ENCODE data around the gene MVD. TPM values are rescaled to one million over a fixed set of nuclear protein-coding genes. Genes with fewer than 3 reads are reported as not detected.

MVD gene
- total and polyA plus RNA-seq, 4 donors = 19.8 to 57.6 (median 26.3) TPM

DNA sequence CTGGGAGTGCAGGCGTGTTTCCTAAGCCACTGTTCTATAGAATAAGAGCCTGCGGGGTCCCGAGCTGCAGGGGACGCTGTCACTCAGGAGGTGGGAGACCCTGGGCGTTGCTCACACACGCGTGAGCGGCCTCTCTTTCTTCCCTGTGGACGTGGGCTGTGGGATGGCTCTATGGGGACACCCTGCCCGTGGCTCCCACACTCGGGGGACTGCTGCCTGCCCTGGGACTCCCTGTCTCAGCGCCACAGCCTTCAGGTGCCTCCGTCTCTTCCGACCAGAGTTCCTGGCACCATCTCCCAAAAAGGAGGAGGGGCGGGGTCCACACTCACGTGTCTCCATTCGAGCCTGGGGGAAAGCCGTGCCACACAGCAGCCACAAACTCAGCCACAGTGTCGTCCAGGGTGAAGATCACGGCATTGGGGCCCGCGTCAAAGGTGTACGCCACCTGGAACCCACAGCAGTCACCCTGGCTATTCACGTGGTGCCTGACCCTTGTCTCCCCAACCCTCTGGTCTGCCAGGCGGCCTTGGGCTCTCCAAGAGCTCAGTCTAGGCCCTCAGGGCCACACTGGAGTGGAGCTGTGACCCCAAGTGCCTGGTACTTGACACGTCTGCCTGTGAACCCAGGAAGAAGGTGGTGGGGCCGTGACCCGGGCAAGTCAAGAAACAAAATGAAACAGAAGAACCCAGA, 8.4 kb downstream of the MVD start:
- H3K4me1 ChIP-seq (ENCODE audit: control insufficient read depth in 1 of 2, insufficient read depth in 2 of 2, low read length in 2 of 2) = no peaks in the 10 kb centered on the region
- H3K27ac ChIP-seq (ENCODE audit: low read depth in 1 of 2, low read length in 2 of 2) = no peak overlapping the region
- no peak overlapping the region for H3K4me3 ChIP-seq (ENCODE audit: low read length in 2 of 2)
- intact Hi-C loops (cut with DNase I) = no loop called here
- ATAC-seq (ENCODE audit: low FRiP score) (no peak), DNase-seq (no peak)
- H3K27me3 ChIP-seq (ENCODE audit: control insufficient read depth in 1 of 2, insufficient read depth in 2 of 2, low read length in 1 of 2) = no peaks in the 10 kb centered on the region
- no peaks in the 10 kb centered on the region for H3K9me3 ChIP-seq (ENCODE audit: control insufficient read depth, low read length)
- peaks cover 0 to 2% of the 10 kb centered on the region in 2 donors for H3K36me3 ChIP-seq (ENCODE audit: control insufficient read depth in 1 of 2, insufficient read depth in 2 of 2, low read length in 1 of 2)
- 87 to 90% methylated on average over 28 of the region's 28 CpGs for WGBS, 2 donors

GRCh38 chr16:88653596-88654362, 9.1 kb downstream of the MVD start:
- intact Hi-C loops (cut with DNase I) = no loop called here
- Histone ChIP-seq H3K27me3 (ENCODE audit: control insufficient read depth in 1 of 2, insufficient read depth in 2 of 2, low read length in 1 of 2) (no peaks in the 10 kb centered on the region), H3K27ac (ENCODE audit: low read depth in 1 of 2, low read length in 2 of 2) (no peak overlapping the region), H3K4me1 (ENCODE audit: control insufficient read depth in 1 of 2, insufficient read depth in 2 of 2, low read length in 2 of 2) (no peaks in the 10 kb centered on the region), H3K4me3 (ENCODE audit: low read length in 2 of 2) (no peak overlapping the region), H3K9me3 (ENCODE audit: control insufficient read depth, low read length) (no peaks in the 10 kb centered on the region), H3K36me3 (ENCODE audit: control insufficient read depth in 1 of 2, insufficient read depth in 2 of 2, low read length in 1 of 2) (peaks cover 0 to 2% of the 10 kb centered on the region in 2 donors)
- ATAC-seq (ENCODE audit: low FRiP score) (no peak), DNase-seq (peak in 1 of 2 donors; percentile 38)
- WGBS, 2 donors = 88 to 90% methylated on average over 32 of the region's 32 CpGs

- H3K36me3 ChIP-seq (ENCODE audit: control insufficient read depth in 1 of 2, insufficient read depth in 2 of 2, low read length in 1 of 2) = peaks cover 0 to 2% of the 10 kb centered on the region in 2 donors
- ATAC-seq (ENCODE audit: low FRiP score) (no peak), DNase-seq (no peak)
- H3K27me3 ChIP-seq (ENCODE audit: control insufficient read depth in 1 of 2, insufficient read depth in 2 of 2, low read length in 1 of 2) = no peaks in the 10 kb centered on the region
- WGBS, 2 donors = 88 to 92% methylated on average over 13 of the region's 13 CpGs
- H3K4me1 ChIP-seq (ENCODE audit: control insufficient read depth in 1 of 2, insufficient read depth in 2 of 2, low read length in 2 of 2) = no peaks in the 10 kb centered on the region
- intact Hi-C loops (cut with DNase I) = no loop called here
- no peak overlapping the region for H3K27ac ChIP-seq (ENCODE audit: low read depth in 1 of 2, low read length in 2 of 2)
- no peaks in the 10 kb centered on the region for H3K9me3 ChIP-seq (ENCODE audit: control insufficient read depth, low read length)
- H3K4me3 ChIP-seq (ENCODE audit: low read length in 2 of 2) = no peak overlapping the region
These were observed 9.8 kb downstream of the MVD start for GRCh38 chr16:88653101-88653500.

- WGBS, 2 donors = 94 to 98% methylated on average over 8 of the region's 8 CpGs
- H3K36me3 ChIP-seq (ENCODE audit: control insufficient read depth in 1 of 2, insufficient read depth in 2 of 2, low read length in 1 of 2) = peaks cover 0 to 2% of the 10 kb centered on the region in 2 donors
These were observed 10.2 kb downstream of the MVD start for GRCh38 chr16:88652762-88653063.

GRCh38 chr16:88651989-88652761, 10.7 kb downstream of the MVD start:
- Histone ChIP-seq H3K27me3 (ENCODE audit: control insufficient read depth in 1 of 2, insufficient read depth in 2 of 2, low read length in 1 of 2) (no peaks in the 10 kb centered on the region), H3K27ac (ENCODE audit: low read depth in 1 of 2, low read length in 2 of 2) (no peak overlapping the region), H3K4me1 (ENCODE audit: control insufficient read depth in 1 of 2, insufficient read depth in 2 of 2, low read length in 2 of 2) (no peaks in the 10 kb centered on the region), H3K9me3 (ENCODE audit: control insufficient read depth, low read length) (no peaks in the 10 kb centered on the region), H3K36me3 (ENCODE audit: control insufficient read depth in 1 of 2, insufficient read depth in 2 of 2, low read length in 1 of 2) (peaks cover 0 to 2% of the 10 kb centered on the region in 2 donors), H3K4me3 (ENCODE audit: low read length in 2 of 2) (no peak overlapping the region)
- intact Hi-C loops (cut with DNase I) = no loop called here
- ATAC-seq (ENCODE audit: low FRiP score) (no peak), DNase-seq (peak; percentile 48 to 77)
- WGBS, 2 donors = 88 to 93% methylated on average over 29 of the region's 29 CpGs

More at GRCh38 chr16:88652762-88653063, 10.2 kb downstream of the MVD start:
- H3K4me1 ChIP-seq (ENCODE audit: control insufficient read depth in 1 of 2, insufficient read depth in 2 of 2, low read length in 2 of 2) = no peaks in the 10 kb centered on the region
- H3K27ac ChIP-seq (ENCODE audit: low read depth in 1 of 2, low read length in 2 of 2) = no peak overlapping the region
- no peaks in the 10 kb centered on the region for H3K9me3 ChIP-seq (ENCODE audit: control insufficient read depth, low read length)
- no peaks in the 10 kb centered on the region for H3K27me3 ChIP-seq (ENCODE audit: control insufficient read depth in 1 of 2, insufficient read depth in 2 of 2, low read length in 1 of 2)
- DNase-seq (no peak), ATAC-seq (ENCODE audit: low FRiP score) (no peak)
- intact Hi-C loops (cut with DNase I) = no loop called here
- H3K4me3 ChIP-seq (ENCODE audit: low read length in 2 of 2) = no peak overlapping the region

- DNase-seq = peak; percentile 75 to 77
- ATAC-seq (ENCODE audit: low FRiP score) = peak; percentile 30
These were observed 11.5 kb downstream of the MVD start for GRCh38 chr16:88651276-88651988.

GRCh38 chr16:88650749-88651275, 12.1 kb downstream of the MVD start, which contains the start of gene CYBA:
TSS of gene CYBA (minus strand) at chr16:88651053. CDS start at chr16:88651013, 40 bp downstream.
- Histone ChIP-seq H3K27me3 (ENCODE audit: control insufficient read depth in 1 of 2, insufficient read depth in 2 of 2, low read length in 1 of 2) (no peaks in the 10 kb centered on the region), H3K36me3 (ENCODE audit: control insufficient read depth in 1 of 2, insufficient read depth in 2 of 2, low read length in 1 of 2) (peaks cover 0 to 2% of the 10 kb centered on the region in 2 donors), H3K4me1 (ENCODE audit: control insufficient read depth in 1 of 2, insufficient read depth in 2 of 2, low read length in 2 of 2) (no peaks in the 10 kb centered on the region), H3K27ac (ENCODE audit: low read depth in 1 of 2, low read length in 2 of 2) (no peak within 1 kb of the TSS), H3K4me3 (ENCODE audit: low read length in 2 of 2) (peak within 1 kb of the TSS; percentile 48 to 51), H3K9me3 (ENCODE audit: control insufficient read depth, low read length) (no peaks in the 10 kb centered on the region)
- whole genome bisulfite sequencing, 2 donors = 0 to 2% methylated on average over 31 to 41 of the region's 41 CpGs
- intact Hi-C loops (cut with DNase I) = no loop called here
- peak; percentile 88 for ATAC-seq (ENCODE audit: low FRiP score)
- DNase-seq = peak; percentile 86 to 92

More at GRCh38 chr16:88651276-88651988, 11.5 kb downstream of the MVD start:
- Histone ChIP-seq H3K36me3 (ENCODE audit: control insufficient read depth in 1 of 2, insufficient read depth in 2 of 2, low read length in 1 of 2) (peaks cover 0 to 2% of the 10 kb centered on the region in 2 donors), H3K27ac (ENCODE audit: low read depth in 1 of 2, low read length in 2 of 2) (no peak overlapping the region), H3K4me3 (ENCODE audit: low read length in 2 of 2) (no peak overlapping the region), H3K27me3 (ENCODE audit: control insufficient read depth in 1 of 2, insufficient read depth in 2 of 2, low read length in 1 of 2) (no peaks in the 10 kb centered on the region), H3K4me1 (ENCODE audit: control insufficient read depth in 1 of 2, insufficient read depth in 2 of 2, low read length in 2 of 2) (no peaks in the 10 kb centered on the region), H3K9me3 (ENCODE audit: control insufficient read depth, low read length) (no peaks in the 10 kb centered on the region)
- WGBS, 2 donors = 55 to 56% methylated on average over 24 of the region's 24 CpGs
- intact Hi-C loops (cut with DNase I) = no loop called here
